Hepatocyte (in vitro differentiated cells): ENCODE results near the gene PEX26. TPM values are rescaled to one million over a fixed set of nuclear protein-coding genes. Genes with fewer than 3 reads are reported as not detected.

Experiments used
- DNase-seq: peaks from one replicate; pipeline ENCODE4 v3.0.0-alpha.2; 2016; ENCODE audit warnings: low spot score
- H2AFZ ChIP-seq: fragments of 200-600 bp; sonication (generic); 2 replicates; pipeline ENCODE4 v1.6.0; 2016; ENCODE audit warnings: antibody characterized with exemption, mild to moderate bottlenecking
- H3K27ac ChIP-seq: fragments of 200-600 bp; sonication (generic); 2 replicates; pipeline ENCODE4 v1.5.1; 2016; ENCODE audit warnings: mild to moderate bottlenecking
- H3K27me3 ChIP-seq: fragments of 200-600 bp; sonication (generic); 2 replicates; pipeline ENCODE4 v1.6.1; 2016
- H3K36me3 ChIP-seq: fragments of 200-600 bp; sonication (generic); replicated peaks from 2 replicates; pipeline ENCODE4 v1.5.1; 2016; ENCODE audit warnings: low read depth; ENCODE audit not compliant: insufficient read depth
- H3K4me1 ChIP-seq: fragments of 200-600 bp; sonication (generic); 2 replicates; pipeline ENCODE4 v1.5.1; 2016; ENCODE audit warnings: mild to moderate bottlenecking, moderate library complexity; ENCODE audit not compliant: insufficient read depth
- H3K4me2 ChIP-seq: fragments of 200-600 bp; sonication (generic); 2 replicates; pipeline ENCODE4 v1.6.0; 2016
- H3K4me3 ChIP-seq: fragments of 200-600 bp; sonication (generic); 2 replicates; pipeline ENCODE4 v1.5.1; 2016; ENCODE audit warnings: mild to moderate bottlenecking
- H3K79me2 ChIP-seq: fragments of 200-600 bp; sonication (generic); 2 replicates; pipeline ENCODE4 v1.6.0; 2017; ENCODE audit warnings: mild to moderate bottlenecking
- H3K9me2 ChIP-seq: fragments of 200-600 bp; sonication (generic); replicated peaks from 2 replicates; pipeline ENCODE4 v1.6.0; 2017; ENCODE audit warnings: mild to moderate bottlenecking; ENCODE audit not compliant: insufficient read depth
- H3K9me3 ChIP-seq: fragments of 200-600 bp; sonication (generic); 2 replicates; pipeline ENCODE4 v1.5.1; 2016; ENCODE audit warnings: low read depth, mild to moderate bottlenecking
- H4K20me1 ChIP-seq: fragments of 200-600 bp; sonication (generic); 2 replicates; pipeline ENCODE4 v1.6.0; 2016; ENCODE audit warnings: mild to moderate bottlenecking; ENCODE audit not compliant: insufficient read depth, poor library complexity, severe bottlenecking
- CTCF ChIP-seq: fragments of 200-600 bp; sonication (generic); IDR thresholded peaks from 2 replicates; pipeline ENCODE4 v1.5.1; 2016; ENCODE audit warnings: antibody characterized with exemption, mild to moderate bottlenecking; ENCODE audit not compliant: poor library complexity
- EZH2 ChIP-seq: fragments of 200-600 bp; sonication (generic); IDR thresholded peaks from 2 replicates; pipeline ENCODE4 v1.6.1; 2016; ENCODE audit warnings: antibody characterized with exemption, mild to moderate bottlenecking, borderline replicate concordance
- EZH2phosphoT487 ChIP-seq: fragments of 200-600 bp; sonication (generic); IDR thresholded peaks from one replicate; pipeline ENCODE4 v1.6.1; 2018; ENCODE audit warnings: antibody characterized with exemption, mild to moderate bottlenecking, low read depth, moderate library complexity; ENCODE audit not compliant: unreplicated experiment, severe bottlenecking
- WGBS: methylation state at CpG from one replicate; pipeline ENCODE4 v1.1.6; 2016; ENCODE audit warnings: low lambda C conversion rate; ENCODE audit errors: missing lambda C conversion rate; 5-methylcytosine and 5-hydroxymethylcytosine counted together
- polyA plus RNA-seq: library from polyadenylated mRNA; unstranded; fragments of >200 nt; fragmentation: Nextera tagmentation; extraction: Ambion mirVana; gene quantifications from 2 replicates; pipeline ENCODE4 v1.2.1, GENCODE V29; 2016
- total RNA-seq: library from RNA; depleted of rRNA; stranded (reverse); fragments of >200 nt; gene quantifications from 2 replicates; pipeline ENCODE4 v1.2.3, GENCODE V29; 2014

PEX26 gene
- total and polyA plus RNA-seq, 2 experiments from 2014 or later = 5.4 to 30.9 TPM

GRCh38 chr22:18077087-18077638, 627 bp upstream of the PEX26 start:
- peaks cover 47% of the 10 kb centered on the region for H3K79me2 ChIP-seq
- TF ChIP-seq EZH2 (no peak), CTCF (no peak), EZH2phosphoT487 (no peak)
- WGBS = 26% methylated on average over 10 of the region's 10 CpGs

GRCh38 chr22:18078329-18079041, 695 bp downstream of the PEX26 start:
- Histone ChIP-seq H3K4me3 (peak overlapping the region; percentile 69), H4K20me1 (no peaks in the 10 kb centered on the region), H3K27me3 (no peaks in the 10 kb centered on the region), H2AFZ (peak overlapping the region; percentile 31), H3K4me2 (peak overlapping the region; percentile 95), H3K9me3 (no peaks in the 10 kb centered on the region), H3K79me2 (peaks cover 57% of the 10 kb centered on the region), H3K4me1 (peaks cover 16% of the 10 kb centered on the region), H3K36me3 (no peaks in the 10 kb centered on the region), H3K9me2 (no peaks in the 10 kb centered on the region), H3K27ac (peak overlapping the region; percentile 87)
- peak; percentile 68 for DNase-seq
- TF ChIP-seq EZH2phosphoT487 (no peak), EZH2 (no peak), CTCF (no peak)
- WGBS = 11% methylated on average over 45 of the region's 45 CpGs

More at GRCh38 chr22:18077087-18077638, 627 bp upstream of the PEX26 start:
- no peaks in the 10 kb centered on the region for H3K27me3 ChIP-seq
- H4K20me1 ChIP-seq = no peaks in the 10 kb centered on the region
- H3K4me1 ChIP-seq = peaks cover 21% of the 10 kb centered on the region
- DNase-seq = no peak
- H3K4me2 ChIP-seq = peak overlapping the region; percentile 84
- peak overlapping the region; percentile 70 for H2AFZ ChIP-seq
- H3K9me2 ChIP-seq = no peaks in the 10 kb centered on the region
- no peaks in the 10 kb centered on the region for H3K36me3 ChIP-seq
- no peaks in the 10 kb centered on the region for H3K9me3 ChIP-seq
- H3K27ac ChIP-seq = peak overlapping the region; percentile 66
- peak overlapping the region; percentile 63 for H3K4me3 ChIP-seq

- Histone ChIP-seq H2AFZ (no peak overlapping the region), H3K27me3 (no peaks in the 10 kb centered on the region), H3K4me2 (peak overlapping the region; percentile 95), H3K36me3 (no peaks in the 10 kb centered on the region), H3K79me2 (peaks cover 57% of the 10 kb centered on the region), H3K4me1 (peaks cover 16% of the 10 kb centered on the region), H3K27ac (no peak overlapping the region), H4K20me1 (no peaks in the 10 kb centered on the region), H3K9me2 (no peaks in the 10 kb centered on the region), H3K4me3 (no peak overlapping the region), H3K9me3 (no peaks in the 10 kb centered on the region)
- WGBS = 71% methylated on average over 4 of the region's 4 CpGs
- no peak for DNase-seq
- TF ChIP-seq EZH2phosphoT487 (no peak), EZH2 (no peak), CTCF (no peak)
Measured at GRCh38 chr22:18079706-18080233, 2.0 kb downstream of the PEX26 start.
